Stimulated activated CD4-positive, alpha-beta T cell treated with anti-CD3 and anti-CD28 coated beads, TNF-alpha, amount 100 ng/mL, for 4 hours (primary cell): Measurements from ENCODE around the gene BUD31.
A peak's percentile ranks its signal among the peaks of the same experiment; 100 is the strongest.
"Not testable (repeated sequence)": the region's sequence is repeated elsewhere in the genome, so short reads cannot be mapped to it uniquely, and the experiment has no call there.

ENCODE experiments used
- DNase-seq, 3 experiments: peaks; one replicate each; pipeline ENCODE4 v3.0.0-alpha.2; 2020; ENCODE audit warnings: low read depth in 3 of 3

BUD31 gene

DNA sequence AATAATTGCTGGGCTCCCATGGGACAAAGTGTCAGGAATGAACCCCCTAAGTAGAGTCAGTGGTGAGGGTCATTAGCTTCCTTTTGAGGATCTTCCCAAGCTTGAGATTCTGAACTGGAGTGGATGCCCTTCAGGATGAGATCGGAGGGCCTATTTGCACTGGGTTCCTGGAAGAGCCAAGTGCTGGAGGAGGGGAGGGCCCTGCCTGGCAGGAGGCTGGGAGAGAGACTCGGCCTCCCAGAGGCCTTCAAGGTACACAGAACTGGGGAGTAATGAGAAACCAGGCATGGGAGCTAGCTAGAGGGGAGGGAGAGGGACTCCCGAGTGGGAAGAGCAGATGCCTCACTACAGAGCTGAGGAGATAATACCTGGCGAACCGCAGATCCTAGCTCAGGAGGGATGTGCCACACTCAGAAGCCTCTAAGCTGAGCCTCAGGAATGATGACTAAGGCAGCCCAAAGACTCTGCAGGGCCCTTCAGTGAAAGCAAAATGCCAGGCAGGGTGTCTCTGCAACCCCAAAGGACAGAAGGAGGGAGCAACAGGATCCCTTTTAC is 9.8 kb upstream of the BUD31 start:
- DNase-seq, result no peak

DNA sequence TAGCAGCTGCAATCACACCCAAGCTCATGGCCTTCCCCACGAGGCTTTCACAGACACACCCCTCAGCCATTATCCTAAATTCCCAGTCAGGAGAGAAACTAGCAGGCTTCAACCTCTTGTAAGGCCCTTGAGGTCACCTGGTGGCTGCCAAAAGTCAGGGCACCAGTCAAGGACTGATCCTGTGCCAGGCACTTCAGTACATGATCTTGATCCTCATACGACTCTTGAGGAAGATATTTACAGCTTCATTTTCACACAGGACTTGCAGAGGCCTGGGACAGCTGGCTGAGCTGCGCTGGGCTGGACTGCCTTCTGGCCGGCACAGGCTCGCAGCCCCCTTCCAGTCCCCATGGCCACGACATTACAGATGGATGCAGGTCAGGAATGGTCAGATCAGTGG is 9.2 kb upstream of the BUD31 start:
- DNase-seq, result no peak

DNA sequence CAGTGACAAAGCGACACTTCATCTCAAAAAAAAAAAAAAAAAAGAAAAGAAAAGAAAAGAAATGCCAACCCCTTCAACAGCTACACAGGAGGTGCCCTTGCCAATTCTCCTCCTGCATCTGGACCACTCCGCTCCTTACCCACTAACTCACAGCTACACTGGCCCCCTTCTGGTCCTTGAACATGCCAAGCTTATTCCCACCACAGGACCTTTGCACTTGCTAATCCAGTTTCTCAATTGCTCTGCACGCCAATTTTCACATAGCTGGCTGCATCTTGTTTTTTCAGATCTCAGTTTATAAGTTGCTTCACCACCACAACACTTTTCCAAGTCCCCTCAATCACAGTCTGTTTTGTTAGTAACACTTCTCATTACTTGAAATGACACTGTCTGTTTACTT is 5.9 kb upstream of the BUD31 start:
- no peak for DNase-seq

DNA sequence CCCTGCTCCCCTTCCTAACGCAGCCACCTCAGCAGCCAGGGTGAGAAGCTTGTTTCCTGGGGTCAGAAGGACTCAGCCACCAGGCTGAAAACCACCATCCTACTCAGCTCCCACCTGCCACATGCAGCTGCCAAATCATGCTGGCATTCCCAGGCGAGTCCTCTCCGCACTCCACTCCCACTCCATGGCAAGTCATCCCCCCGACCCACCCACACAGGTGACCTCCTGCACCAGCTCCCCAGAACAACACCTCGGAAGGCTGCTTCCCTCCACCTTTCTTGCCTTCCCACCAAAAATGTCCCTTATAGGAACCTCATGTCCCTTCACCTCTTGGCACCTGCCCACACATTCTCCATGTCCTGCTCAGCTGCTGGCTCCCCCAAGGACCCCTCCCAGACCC is 5.0 kb upstream of the BUD31 start:
- DNase-seq, result no peak

DNA sequence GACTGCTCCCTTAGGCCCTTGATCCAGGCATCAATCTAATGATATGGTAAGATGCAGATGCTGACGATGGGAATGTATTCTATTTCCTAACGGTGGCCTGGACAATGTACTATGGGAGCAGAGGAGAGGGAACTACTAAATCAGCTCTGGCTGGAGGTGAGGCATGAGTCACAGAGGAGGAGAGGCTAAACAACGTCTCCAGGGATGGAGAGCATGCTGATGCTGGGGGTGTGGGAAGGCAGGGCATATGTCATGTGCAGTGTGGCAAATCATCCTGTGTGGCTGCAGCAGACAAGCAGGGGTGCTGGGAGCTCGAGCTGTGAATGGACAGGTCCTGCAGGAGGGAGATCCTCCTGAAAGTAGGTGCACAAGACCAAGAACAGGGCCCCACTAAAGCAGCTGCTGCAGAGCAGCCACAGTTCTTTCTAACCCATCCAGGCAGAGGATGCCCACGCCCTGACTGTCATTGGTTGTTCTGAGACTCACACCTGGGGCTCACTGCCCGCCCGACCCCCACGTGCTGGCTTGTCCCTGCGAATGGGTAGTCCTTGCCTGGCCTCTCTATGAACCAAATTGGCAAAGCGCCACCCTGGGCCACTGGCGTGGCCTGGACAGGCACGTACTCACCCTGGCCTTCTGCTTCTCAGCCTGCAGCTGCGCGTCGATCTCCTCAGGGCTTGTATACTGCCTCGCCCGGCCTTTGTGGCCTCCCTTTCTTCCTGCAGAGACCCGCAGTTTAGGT is 4.4 kb upstream of the BUD31 start:
- DNase-seq, result no peak

DNA sequence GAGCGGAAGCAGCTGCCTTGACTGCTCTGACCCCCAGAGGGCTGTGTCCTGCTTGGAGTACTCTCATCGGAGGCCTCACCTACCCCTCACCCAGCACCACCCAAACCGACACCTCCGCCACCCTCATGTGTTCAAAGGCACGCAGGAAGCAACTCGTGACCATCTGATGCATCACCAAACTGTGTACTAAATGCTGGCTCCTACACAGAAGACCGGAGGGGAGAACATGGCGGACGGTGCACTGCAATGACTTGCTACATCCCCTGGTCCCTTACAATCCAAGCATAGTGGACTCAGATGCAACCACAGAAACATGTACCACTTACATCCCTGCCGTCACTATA is 3.8 kb upstream of the BUD31 start:
- no peak for DNase-seq

- DNase-seq, result no peak
Measured at GRCh38 chr7:99406557-99406956, 2.2 kb upstream of the BUD31 start.

- DNase-seq, result peak in 1 of 3 experiments; percentile 25
Measured at GRCh38 chr7:99407872-99408378, 844 bp upstream of the BUD31 start.

- DNase-seq, result no peak
Measured at GRCh38 chr7:99409192-99409572, 413 bp downstream of the BUD31 start.

- DNase-seq, result no peak
Measured at GRCh38 chr7:99409806-99410205, 1.0 kb downstream of the BUD31 start.

- DNase-seq, result no peak
Measured at GRCh38 chr7:99410635-99411034, 1.9 kb downstream of the BUD31 start.

GRCh38 chr7:99415513-99416127 is 6.9 kb downstream of the BUD31 start:
- DNase-seq, result not testable (repeated sequence)

- no peak for DNase-seq
Measured at GRCh38 chr7:99418260-99418659, 9.5 kb downstream of the BUD31 start.

DNA sequence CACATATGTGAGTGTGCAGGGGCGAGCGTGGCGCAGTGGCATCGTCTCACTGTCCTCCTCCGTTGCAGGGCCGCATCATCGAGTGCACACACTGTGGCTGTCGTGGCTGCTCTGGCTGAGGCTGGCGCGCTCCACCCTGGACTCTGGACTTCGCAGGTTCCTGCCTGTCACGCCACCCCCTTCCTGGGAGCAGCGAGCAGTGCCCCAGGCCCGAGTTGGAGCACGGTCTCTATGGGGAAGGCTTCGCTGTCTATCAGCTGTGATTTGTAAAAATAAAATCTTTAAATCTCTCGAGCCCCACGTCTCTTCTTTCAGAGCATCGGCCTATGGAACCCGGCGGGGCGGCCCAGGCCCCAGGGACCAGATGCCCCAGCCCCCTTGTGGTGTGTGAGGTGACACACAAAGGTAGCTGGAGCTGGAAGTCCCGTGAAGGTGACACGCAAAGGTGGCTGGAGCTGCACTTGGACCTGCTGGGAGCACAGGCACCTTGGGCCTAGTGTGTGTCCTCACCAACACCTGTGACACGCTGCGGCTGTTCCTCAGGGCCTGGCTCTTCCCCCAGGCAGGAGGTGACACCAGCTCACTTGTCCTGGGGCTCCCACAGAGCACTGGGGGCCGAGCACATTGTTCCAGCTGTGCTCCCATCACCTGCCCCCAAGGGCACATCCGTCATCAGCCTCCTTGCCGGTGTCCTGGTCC is 10.7 kb downstream of the BUD31 start:
- DNase-seq, result no peak

DNA sequence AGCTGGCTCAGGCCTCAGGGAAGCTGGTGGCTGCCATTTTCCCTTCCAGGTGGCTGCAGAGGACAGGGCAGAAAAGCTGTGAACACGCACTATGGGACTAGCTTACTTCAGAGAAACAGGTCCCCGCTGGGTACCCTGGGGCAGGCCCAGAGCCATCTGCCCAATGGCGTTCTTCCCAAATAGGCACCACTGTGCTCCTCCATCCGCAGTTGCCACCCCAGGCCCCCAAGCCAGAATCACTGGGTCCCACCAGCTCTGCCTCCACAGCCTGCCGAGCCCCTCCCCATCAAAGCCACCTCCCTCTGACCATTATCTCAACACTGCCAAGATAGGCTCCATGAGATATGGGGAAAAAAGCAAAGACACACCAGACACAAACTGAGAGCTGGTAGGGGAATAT is 11.4 kb downstream of the BUD31 start:
- DNase-seq, result no peak

GRCh38 chr7:99420986-99421385 is 12.2 kb downstream of the BUD31 start:
- no peak for DNase-seq

- no peak for DNase-seq
Measured at GRCh38 chr7:99422186-99422585, 13.4 kb downstream of the BUD31 start.

DNA sequence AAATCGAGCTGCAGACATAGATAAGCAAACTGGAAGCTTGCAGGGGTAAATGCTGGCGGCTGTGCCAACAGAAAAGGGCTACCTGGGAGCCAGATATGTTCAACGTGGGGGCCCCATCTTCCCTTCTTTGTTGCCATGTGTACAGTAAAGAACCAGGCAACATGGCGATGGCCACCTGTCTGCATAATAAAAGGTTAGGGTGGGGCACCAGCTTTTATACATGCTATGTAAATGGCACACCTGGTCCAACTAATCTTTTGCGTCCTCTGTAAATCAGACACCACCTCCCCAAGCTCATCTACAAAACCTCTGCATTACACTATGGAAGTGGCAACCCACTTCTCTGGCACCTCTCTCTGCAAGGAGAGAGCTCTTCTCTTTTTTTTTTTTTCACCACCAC is 13.9 kb downstream of the BUD31 start:
- DNase-seq, result no peak

DNA sequence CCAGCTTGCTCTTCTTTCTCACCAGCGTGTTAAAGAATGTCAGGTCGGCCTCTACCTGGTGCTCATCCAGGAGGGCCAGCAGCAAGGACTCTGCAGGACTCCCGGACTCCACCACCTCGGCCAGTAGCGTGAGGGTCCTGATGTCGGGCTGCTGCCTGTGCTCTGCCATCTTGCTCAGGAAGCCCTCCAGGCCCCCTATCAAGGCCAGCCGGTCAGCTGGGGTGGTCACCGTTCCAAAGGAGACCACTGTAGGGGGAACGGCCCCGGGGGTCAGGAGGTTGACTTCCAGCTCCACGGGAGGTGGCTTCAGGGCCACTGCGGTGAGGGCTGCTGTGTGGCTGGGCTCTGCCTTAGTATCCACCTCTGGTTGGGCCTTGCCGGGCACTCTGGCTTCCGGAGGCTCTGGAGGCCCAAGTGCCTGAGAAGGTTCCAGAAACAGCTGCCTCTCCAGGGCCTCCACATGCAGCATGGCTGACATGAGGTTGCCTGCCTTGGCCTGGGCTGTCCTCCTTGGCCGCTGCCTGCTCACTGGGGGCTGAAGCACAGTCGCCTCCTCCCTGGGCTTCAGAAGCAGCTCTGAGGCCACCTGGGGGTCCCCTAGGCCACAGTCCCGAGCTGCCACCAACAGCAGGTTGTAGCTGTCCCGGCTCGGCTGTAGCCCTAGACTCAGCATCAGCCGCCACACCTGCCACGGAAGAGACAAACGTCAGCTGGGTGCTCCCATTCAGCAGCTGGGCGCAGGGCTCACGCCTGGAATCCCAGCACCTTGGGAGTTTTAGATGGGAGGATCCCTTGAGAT is 16.4 kb downstream of the BUD31 start:
- DNase-seq, result no peak

GRCh38 chr7:99428972-99429566 is 20.3 kb downstream of the BUD31 start:
- DNase-seq, result no peak

DNA sequence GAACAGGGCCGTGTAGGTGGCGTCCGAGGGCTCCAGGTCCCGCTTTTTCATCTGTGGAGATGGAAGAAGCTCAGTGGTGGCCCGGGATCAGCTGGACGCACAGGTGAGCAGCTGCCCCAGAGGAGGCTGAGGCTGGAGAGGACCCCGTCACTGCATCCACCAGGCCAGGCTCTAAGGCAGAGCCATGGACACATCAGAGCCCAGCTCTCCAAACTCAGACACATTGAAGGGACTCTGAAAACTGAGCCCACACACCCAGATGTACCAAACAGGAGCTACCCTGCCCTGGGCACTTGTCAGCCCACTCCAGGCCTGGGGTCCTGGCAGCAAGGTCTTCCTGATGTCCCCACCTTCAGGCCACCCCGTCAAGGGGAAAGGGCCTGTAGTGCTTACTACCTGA is 21.0 kb downstream of the BUD31 start:
- no peak for DNase-seq
